GM12872 (cell line): Measurements from ENCODE around the gene LYRM2.

Source experiments
- TF ChIP-seq, protein P1 (sequence below): IDR thresholded peaks from 3 replicates; pipeline ENCODE4 v1.5.1; 2011; ENCODE audit warnings: low read depth, mild to moderate bottlenecking, low read length, moderate library complexity; ENCODE audit not compliant: insufficient read depth

The LYRM2 gene

DNA sequence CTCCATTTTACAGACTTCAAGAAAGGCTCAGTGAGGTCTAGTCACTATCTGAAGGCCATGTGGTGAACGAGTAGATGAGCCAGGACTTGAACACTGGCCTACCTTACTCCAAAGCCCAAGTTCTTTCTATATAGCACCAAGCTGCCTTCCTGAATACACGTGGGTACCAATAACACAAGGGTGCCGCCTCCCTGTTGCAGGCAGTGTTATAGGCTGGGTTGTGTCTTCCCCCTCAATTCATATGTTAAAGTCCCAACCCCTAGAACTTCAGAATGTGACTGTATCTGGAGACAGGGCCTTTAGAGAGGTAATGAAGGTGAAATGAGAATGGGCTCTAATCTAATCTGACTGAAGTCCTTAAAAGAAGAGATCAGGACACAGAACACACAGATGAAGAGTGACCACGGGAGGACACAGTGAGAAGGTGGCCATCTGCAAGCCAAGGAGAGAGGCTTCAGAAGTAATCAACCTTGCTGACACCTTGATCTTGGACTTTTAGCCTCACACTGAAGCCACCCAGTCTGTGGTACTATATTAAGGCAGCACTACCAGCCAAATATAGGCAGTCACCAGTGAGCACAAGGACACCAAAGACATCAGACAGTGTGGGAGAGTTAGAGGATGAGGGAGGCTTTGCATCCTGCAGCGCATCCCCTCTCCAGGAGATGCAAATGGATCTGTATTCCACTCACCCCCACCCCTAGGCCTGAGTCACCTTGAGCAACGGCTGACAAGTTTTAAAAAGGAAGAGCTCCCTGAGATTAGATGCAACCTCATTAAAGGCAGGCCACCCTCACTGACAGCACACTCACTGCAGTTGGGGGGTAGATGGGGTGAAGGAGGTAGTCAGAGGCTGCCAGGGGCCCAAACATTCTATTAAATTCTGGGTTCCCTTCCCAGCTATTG, 40.9 kb upstream of the LYRM2 start:
- TF ChIP-seq, protein P1, sequence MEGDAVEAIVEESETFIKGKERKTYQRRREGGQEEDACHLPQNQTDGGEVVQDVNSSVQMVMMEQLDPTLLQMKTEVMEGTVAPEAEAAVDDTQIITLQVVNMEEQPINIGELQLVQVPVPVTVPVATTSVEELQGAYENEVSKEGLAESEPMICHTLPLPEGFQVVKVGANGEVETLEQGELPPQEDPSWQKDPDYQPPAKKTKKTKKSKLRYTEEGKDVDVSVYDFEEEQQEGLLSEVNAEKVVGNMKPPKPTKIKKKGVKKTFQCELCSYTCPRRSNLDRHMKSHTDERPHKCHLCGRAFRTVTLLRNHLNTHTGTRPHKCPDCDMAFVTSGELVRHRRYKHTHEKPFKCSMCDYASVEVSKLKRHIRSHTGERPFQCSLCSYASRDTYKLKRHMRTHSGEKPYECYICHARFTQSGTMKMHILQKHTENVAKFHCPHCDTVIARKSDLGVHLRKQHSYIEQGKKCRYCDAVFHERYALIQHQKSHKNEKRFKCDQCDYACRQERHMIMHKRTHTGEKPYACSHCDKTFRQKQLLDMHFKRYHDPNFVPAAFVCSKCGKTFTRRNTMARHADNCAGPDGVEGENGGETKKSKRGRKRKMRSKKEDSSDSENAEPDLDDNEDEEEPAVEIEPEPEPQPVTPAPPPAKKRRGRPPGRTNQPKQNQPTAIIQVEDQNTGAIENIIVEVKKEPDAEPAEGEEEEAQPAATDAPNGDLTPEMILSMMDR: no peak

DNA sequence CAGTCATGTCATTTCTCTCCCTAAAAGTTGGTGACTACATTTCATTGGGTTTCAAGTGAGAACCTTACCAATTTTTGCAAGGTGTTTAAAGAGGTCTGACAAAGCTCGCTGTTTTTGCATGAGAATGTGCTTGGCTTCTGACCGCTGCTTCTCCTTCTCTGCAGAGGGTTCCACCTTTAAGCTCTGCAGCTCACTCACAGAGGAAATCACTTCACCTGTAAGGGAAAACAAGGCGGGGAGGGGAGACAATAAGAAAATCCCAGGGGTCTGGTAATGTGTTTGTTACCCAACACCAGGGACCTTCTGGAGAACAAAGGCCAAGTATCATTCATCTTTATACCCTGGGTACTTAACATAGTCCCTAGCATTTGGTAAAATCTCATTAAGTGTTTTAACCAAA, 40.0 kb upstream of the LYRM2 start:
- TF ChIP-seq, protein P1: no peak

DNA sequence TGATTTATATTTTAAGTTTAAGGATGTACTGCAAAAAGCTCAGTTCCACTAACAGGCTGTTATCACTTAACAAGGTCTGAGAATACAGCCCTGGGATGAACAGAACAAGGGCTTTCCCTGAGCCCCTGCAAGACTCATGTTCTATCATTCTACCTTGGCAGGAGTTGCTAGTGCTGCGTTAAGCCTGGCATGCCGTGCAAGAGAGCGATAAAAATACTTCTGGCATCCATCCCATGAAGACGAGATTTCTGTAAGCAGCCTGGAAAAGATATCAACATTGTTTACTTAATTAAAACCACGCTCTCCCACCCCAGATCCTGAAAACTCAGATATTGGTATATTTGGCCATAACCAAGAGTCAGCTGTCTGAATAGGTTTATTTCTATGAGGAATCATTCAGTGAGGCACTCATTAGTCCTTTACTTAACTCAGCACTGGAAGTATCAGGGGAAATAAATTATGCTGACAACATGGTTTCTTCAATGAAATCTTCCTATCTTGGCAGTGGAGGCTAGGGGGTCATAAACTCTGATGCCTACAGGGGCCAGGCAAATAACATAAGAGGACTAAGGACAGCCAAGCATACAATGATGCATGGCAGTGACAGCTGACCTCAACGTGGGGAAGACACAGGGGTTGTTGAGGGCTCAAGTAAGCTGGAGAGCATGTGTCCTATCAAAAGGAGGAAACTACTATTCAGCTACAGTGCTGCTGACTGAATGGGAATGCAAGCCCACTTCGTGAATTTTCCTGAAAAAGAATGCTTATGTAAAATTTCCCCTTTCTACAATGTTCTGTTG, 37.6 kb upstream of the LYRM2 start:
- TF ChIP-seq, protein P1: no peak

DNA sequence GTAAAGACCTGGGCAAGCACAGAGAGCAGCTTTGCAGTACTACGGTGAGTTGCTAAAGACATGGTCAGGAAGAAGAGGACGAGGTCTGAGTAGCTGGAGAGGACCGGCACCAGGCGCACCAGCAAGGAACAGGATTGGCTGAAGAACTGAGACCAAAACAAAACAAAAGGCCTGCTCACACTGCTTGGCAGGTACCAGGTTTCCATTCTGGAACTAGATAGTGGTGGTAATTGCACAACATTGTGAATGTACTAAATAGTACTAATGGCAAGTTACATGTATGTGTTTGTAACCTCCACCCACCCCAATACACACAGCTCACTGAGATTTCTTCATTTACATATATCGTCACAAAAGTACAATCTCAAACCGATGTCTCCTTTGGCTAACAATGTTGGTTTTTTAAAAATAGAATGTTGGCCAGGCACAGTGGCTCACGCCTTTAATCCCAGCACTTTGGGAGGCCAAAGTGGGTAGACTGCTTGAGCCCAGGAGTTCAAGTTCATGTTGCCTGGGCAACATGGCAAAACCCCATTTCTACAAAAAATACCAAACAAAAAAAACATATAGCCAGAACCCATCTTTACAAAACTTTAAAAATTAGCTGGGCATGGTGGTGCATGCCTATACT, 32.5 kb upstream of the LYRM2 start:
- TF ChIP-seq, protein P1: no peak

DNA sequence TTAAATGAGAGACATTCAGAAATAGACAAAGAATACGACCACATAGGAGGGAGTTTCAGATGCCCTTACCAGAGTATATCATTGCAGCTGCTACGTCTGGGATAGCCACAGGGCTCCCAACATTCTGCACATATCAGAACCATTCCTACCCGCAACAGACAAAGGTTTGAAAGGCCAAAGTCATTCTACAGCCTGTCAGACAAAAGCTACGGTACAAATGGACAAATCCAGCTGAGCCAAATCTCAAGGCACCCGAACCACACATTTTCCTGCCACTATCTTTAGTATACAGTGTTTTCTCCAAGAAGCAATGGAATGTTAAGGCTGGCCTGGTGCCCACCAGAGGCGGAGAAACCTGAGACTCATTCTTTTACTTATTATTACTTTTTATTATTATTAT, 30.5 kb upstream of the LYRM2 start:
- TF ChIP-seq, protein P1: no peak

DNA sequence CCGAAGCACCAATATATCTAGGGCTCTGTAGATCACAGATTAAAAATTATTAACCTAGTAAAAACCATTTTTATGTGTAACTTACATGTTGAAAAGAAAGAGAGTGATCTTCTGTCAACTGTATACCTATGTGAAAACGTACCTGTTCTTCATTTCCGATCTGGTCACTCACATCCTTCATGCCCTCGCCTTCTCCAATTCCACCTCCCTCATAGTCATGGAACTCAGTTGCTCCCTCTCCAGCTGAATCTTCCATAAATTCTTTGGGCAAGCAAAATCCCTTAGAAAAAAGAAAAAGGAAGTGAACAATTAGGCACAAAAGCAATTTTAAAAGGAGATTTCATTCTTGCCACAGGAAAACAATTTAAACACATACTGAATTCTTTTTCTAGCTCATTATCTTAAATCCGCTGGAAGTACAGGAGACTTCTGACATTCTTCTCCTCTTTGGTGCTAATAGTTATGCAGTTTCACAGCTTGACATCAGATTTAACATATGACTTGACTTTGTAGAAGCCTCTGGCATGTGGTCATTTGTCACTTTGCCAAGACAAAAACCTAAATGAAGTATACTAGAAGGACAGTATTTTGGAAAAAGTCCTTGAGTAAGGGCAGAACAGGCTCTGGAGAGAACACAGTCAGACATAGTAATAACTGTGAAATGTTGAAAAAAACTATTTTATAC, 29.5 kb upstream of the LYRM2 start:
- TF ChIP-seq, protein P1: no peak
